K562 (cell line): ENCODE measurements around the gene IKBKE. TPM values are rescaled to one million over a fixed set of nuclear protein-coding genes. Genes with fewer than 3 reads are reported as not detected.
A peak's percentile ranks its signal among the peaks of the same experiment; 100 is the strongest.

Experiments used
- AFF4 ChIP-seq: sonication (generic); formaldehyde crosslinking; IDR thresholded peaks from 2 replicates; pipeline ENCODE4 v1.8.0; 2023; ENCODE audit warnings: mild to moderate bottlenecking, missing genetic modification reagents
- BHLHE40 ChIP-seq: IDR thresholded peaks from 2 replicates; pipeline ENCODE4 v1.6.1; 2011; ENCODE audit warnings: low read length, improper control_type of control experiment
- CBX1 ChIP-seq: sonication (generic); IDR thresholded peaks from 2 replicates; pipeline ENCODE4 v1.6.1; 2016; ENCODE audit warnings: antibody characterized with exemption, low read depth, mild to moderate bottlenecking
- HINFP ChIP-seq: fragments of 450-650 bp; conservative IDR thresholded peaks from 2 replicates; pipeline ENCODE4 v1.6.1; 2016; ENCODE audit warnings: missing genetic modification characterization, low read depth, mild to moderate bottlenecking, control low read depth, missing compliant biosample characterization
- KLF16 ChIP-seq: IDR thresholded peaks from 2 replicates; pipeline ENCODE4 v1.6.1; 2016; ENCODE audit warnings: antibody characterized with exemption
- NFRKB ChIP-seq: fragments of 450-650 bp; IDR thresholded peaks from 2 replicates; pipeline ENCODE4 v1.6.1; 2016; ENCODE audit warnings: low read depth
- POLR2G ChIP-seq: fragments of 200-400 bp; formaldehyde crosslinking; IDR thresholded peaks from 2 replicates; pipeline ENCODE4 v1.6.1; 2017; ENCODE audit warnings: low read depth, mild to moderate bottlenecking, antibody characterized with exemption, low read length, moderate library complexity
- SMAD3 ChIP-seq: fragments of 450-650 bp; formaldehyde crosslinking; conservative IDR thresholded peaks from 2 replicates; pipeline ENCODE4 v1.4.0; 2020; ENCODE audit warnings: mild to moderate bottlenecking
- SMAD4 ChIP-seq: fragments of 250-450 bp; sonication (Bioruptor Pico); conservative IDR thresholded peaks from 2 replicates; pipeline ENCODE4 v1.8.0; 2021; ENCODE audit warnings: inconsistent platforms, mild to moderate bottlenecking, moderate library complexity
- TRIM24 ChIP-seq, 2 experiments: fragments of 450-650 bp; IDR thresholded peaks; 2 replicates each; pipeline ENCODE4 v1.6.1; 2016
- USF1 ChIP-seq: sonication (generic); formaldehyde crosslinking; IDR thresholded peaks from 2 replicates; pipeline ENCODE4 v1.9.0; 2022; ENCODE audit warnings: mild to moderate bottlenecking, missing genetic modification reagents
- ZBTB9 ChIP-seq: fragments of 450-650 bp; formaldehyde crosslinking; IDR thresholded peaks from 2 replicates; pipeline ENCODE4 v1.4.0; 2020; ENCODE audit warnings: mild to moderate bottlenecking, moderate library complexity
- ZFP1 ChIP-seq: fragments of 450-650 bp; formaldehyde crosslinking; IDR thresholded peaks from 2 replicates; pipeline ENCODE4 v1.4.0; 2020; ENCODE audit warnings: mild to moderate bottlenecking, mixed read lengths
- ZNF263 ChIP-seq: sonication (generic); formaldehyde crosslinking; IDR thresholded peaks from 2 replicates; pipeline ENCODE4 v1.8.0; 2022; ENCODE audit warnings: mild to moderate bottlenecking, missing genetic modification reagents, borderline replicate concordance
- polyA plus RNA-seq, 8 experiments: library from polyadenylated mRNA; depleted of rRNA in 4 of 8; stranded (reverse) in 5 of 8; unstranded in 3 of 8; fragments of >200 nt; fragmentation: Nextera tagmentation in 2 of 8; fragmentation: Illumina TruSeq in 1 of 8; extraction: Ambion mirVana in 2 of 8; extraction: Trizol in 1 of 8; gene quantifications; 2 replicates each; pipeline versions ENCODE4 v1.2.1 to v1.2.3, GENCODE V29; 2011 to 2014; ENCODE audit warnings: inconsistent platforms in 1 of 8, missing spikeins in 1 of 8
- total RNA-seq, 7 experiments: library from RNA; depleted of rRNA in 6 of 7; stranded (reverse); fragments of >200 nt in 6 of 7; fragmentation: Illumina TruSeq in 2 of 7; extraction: Trizol in 2 of 7; gene quantifications; 2 replicates each; pipeline versions ENCODE4 v1.2.1 to v1.2.3, GENCODE V29; 2011 to 2021; ENCODE audit warnings: low replicate concordance in 1 of 7

IKBKE gene
- total and polyA plus RNA-seq, 9 of the 15 experiments (the other 6 are each of a cell fraction or from before 2014, with no cell fraction given): 2.3 to 9.0 (median 4.8) TPM

- TF ChIP-seq AFF4 (CRISPR knock-in tag): 0 out of 2 replicates have a peak, but pooled peaks have one; percentile 66
- TF ChIP-seq ZFP1 (CRISPR knock-in tag): 0 out of 2 replicates have a peak, but pooled peaks have one; percentile 38
- peak; percentile 22; the same call in 1 of the 2 replicates for TF ChIP-seq KLF16
- TF ChIP-seq USF1 (CRISPR knock-in tag): peak; percentile 84
- TF ChIP-seq SMAD3: 0 out of 2 replicates have a peak, but pooled peaks have one; percentile 44
- no peak for TF ChIP-seq TRIM24 (IDR thresholded peaks at IDR 0.05)
- peak; percentile 52 for TF ChIP-seq SMAD4 (CRISPR knock-in tag)
- no peak for TF ChIP-seq POLR2G
- no peak for TF ChIP-seq NFRKB
- no peak for TF ChIP-seq HINFP (tag)
- 0 out of 2 replicates have a peak, but pooled peaks have one; percentile 39 for TF ChIP-seq ZBTB9 (CRISPR knock-in tag)
- 0 out of 2 replicates have a peak, but pooled peaks have one; percentile 36 for TF ChIP-seq CBX1
- TF ChIP-seq ZNF263 (CRISPR knock-in tag): no peak
- TF ChIP-seq BHLHE40: peak; percentile 51
- TF ChIP-seq, all 486 proteins: peak for 71
These were observed 74.4 kb downstream of the IKBKE start (continued) for GRCh38 chr1:206544562-206545257.
